Stimulated activated CD8-positive, alpha-beta memory T cell treated with anti-CD3 and anti-CD28 coated beads, Interleukin-12 subunit alpha, Interleukin-12 subunit beta, amount 100 ng/mL, for 1 hour (primary cell): ENCODE measurements around the gene TMEM63A.
"Not testable (repeated sequence)": the region's sequence is repeated elsewhere in the genome, so short reads cannot be mapped to it uniquely, and the experiment has no call there.

ENCODE experiments used
- DNase-seq: peaks from one replicate; pipeline ENCODE4 v3.0.0-alpha.2; 2020; ENCODE audit warnings: low read depth

The TMEM63A gene

GRCh38 chr1:225796097-225796496 lies 86.1 kb downstream of the TMEM63A start:
- not testable (repeated sequence) for DNase-seq
